Stimulated activated CD8-positive, alpha-beta memory T cell treated with anti-CD3 and anti-CD28 coated beads, Interleukin-4, amount 100 ng/mL, for 48 hours (primary cell): ENCODE measurements around the gene ANKRD55.
A peak's percentile ranks its signal among the peaks of the same experiment; 100 is the strongest.
"Not testable (repeated sequence)": the region's sequence is repeated elsewhere in the genome, so short reads cannot be mapped to it uniquely, and the experiment has no call there.

ENCODE experiments used
- DNase-seq: peaks from one replicate; pipeline ENCODE4 v3.0.0-alpha.2; 2020

ANKRD55 gene

GRCh38 chr5:56206126-56206910, 26.8 kb downstream of the ANKRD55 start:
- no peak for DNase-seq

- DNase-seq: not testable (repeated sequence)
These were observed 29.2 kb downstream of the ANKRD55 start for GRCh38 chr5:56203936-56204335.

GRCh38 chr5:56202483-56202882, 30.6 kb downstream of the ANKRD55 start:
- DNase-seq: no peak

GRCh38 chr5:56201762-56202261, 31.3 kb downstream of the ANKRD55 start:
- DNase-seq: not testable (repeated sequence)

- DNase-seq: peak; percentile 58
These were observed 32.0 kb downstream of the ANKRD55 start for GRCh38 chr5:56200971-56201666.

- no peak for DNase-seq
These were observed 38.1 kb downstream of the ANKRD55 start for GRCh38 chr5:56195016-56195415.

GRCh38 chr5:56192246-56192645, 40.9 kb downstream of the ANKRD55 start:
- no peak for DNase-seq

- DNase-seq: no peak
These were observed 41.5 kb downstream of the ANKRD55 start for GRCh38 chr5:56191656-56192055.

- no peak for DNase-seq
These were observed 42.6 kb downstream of the ANKRD55 start for GRCh38 chr5:56190497-56190896.

- no peak for DNase-seq
These were observed 47.3 kb downstream of the ANKRD55 start for GRCh38 chr5:56185768-56186311.

- no peak for DNase-seq
These were observed 49.6 kb downstream of the ANKRD55 start for GRCh38 chr5:56183506-56183905.

GRCh38 chr5:56179442-56179841, 53.7 kb downstream of the ANKRD55 start:
- no peak for DNase-seq

GRCh38 chr5:56178823-56179222, 54.3 kb downstream of the ANKRD55 start:
- DNase-seq: no peak

GRCh38 chr5:56176871-56177533, 56.1 kb downstream of the ANKRD55 start:
- no peak for DNase-seq

- DNase-seq: no peak
These were observed 56.9 kb downstream of the ANKRD55 start for GRCh38 chr5:56176155-56176798.

GRCh38 chr5:56175488-56175887, 57.6 kb downstream of the ANKRD55 start:
- no peak for DNase-seq

- DNase-seq: no peak
These were observed 58.1 kb downstream of the ANKRD55 start for GRCh38 chr5:56175021-56175420.

GRCh38 chr5:56172241-56172640, 60.9 kb downstream of the ANKRD55 start:
- no peak for DNase-seq

GRCh38 chr5:56170557-56170956, 62.6 kb downstream of the ANKRD55 start:
- DNase-seq: no peak

- DNase-seq: no peak
These were observed 63.2 kb downstream of the ANKRD55 start for GRCh38 chr5:56169949-56170348.

- no peak for DNase-seq
These were observed 63.8 kb downstream of the ANKRD55 start for GRCh38 chr5:56169281-56169680.

- DNase-seq: no peak
These were observed 65.1 kb downstream of the ANKRD55 start for GRCh38 chr5:56168066-56168478.

GRCh38 chr5:56167519-56167918, 65.6 kb downstream of the ANKRD55 start:
- no peak for DNase-seq
